Liver (tissue), 9 donors: ENCODE measurements around the gene BDKRB2. TPM values are rescaled to one million over a fixed set of nuclear protein-coding genes. Genes with fewer than 3 reads are reported as not detected.

Experiments
- DNase-seq: peaks from one replicate; pipeline ENCODE4 v3.0.0-alpha.2; 2017; ENCODE audit warnings: low spot score
- H3K27ac ChIP-seq, 2 donors: one replicate each; pipeline ENCODE4 v1.7.0; 2013; ENCODE audit warnings: inconsistent platforms in 2 of 2, low read length in 2 of 2, control low read depth in 1 of 2, low read depth in 1 of 2, mild to moderate bottlenecking in 1 of 2
- H3K27me3 ChIP-seq, 4 donors: one replicate each; pipeline versions ENCODE4 v1.6.1 to v1.7.0; 2013; ENCODE audit warnings: low read length in 3 of 4, inconsistent platforms in 1 of 4, mild to moderate bottlenecking in 1 of 4, moderate library complexity in 1 of 4; ENCODE audit not compliant: control insufficient read depth in 4 of 4, insufficient read depth in 4 of 4
- H3K36me3 ChIP-seq, 4 donors: one replicate each; pipeline versions ENCODE4 v1.6.1 to v1.7.0; 2013; ENCODE audit warnings: low read length in 3 of 4, mild to moderate bottlenecking in 3 of 4, low read depth in 1 of 4, moderate library complexity in 1 of 4; ENCODE audit not compliant: control insufficient read depth in 4 of 4, insufficient read depth in 3 of 4
- H3K4me1 ChIP-seq, 4 donors: one replicate each; pipeline versions ENCODE4 v1.6.1 to v1.7.0; 2013; ENCODE audit warnings: low read length in 3 of 4, mild to moderate bottlenecking in 3 of 4, moderate library complexity in 1 of 4; ENCODE audit not compliant: control insufficient read depth in 4 of 4, insufficient read depth in 4 of 4
- H3K4me3 ChIP-seq, 3 donors: one replicate each; pipeline versions ENCODE4 v1.6.1 to v1.7.0; 2013; ENCODE audit warnings: low read length in 3 of 3, control low read depth in 1 of 3, low read depth in 1 of 3, mild to moderate bottlenecking in 1 of 3
- H3K9ac ChIP-seq, 2 donors: one replicate each; pipeline ENCODE4 v1.7.0; 2013; ENCODE audit warnings: low read length in 2 of 2, mild to moderate bottlenecking in 2 of 2, moderate library complexity in 2 of 2, control low read depth in 1 of 2, low read depth in 1 of 2
- H3K9me3 ChIP-seq, 4 donors: one replicate each; pipeline versions ENCODE4 v1.6.1 to v1.7.0; 2013; ENCODE audit warnings: low read length in 3 of 4; ENCODE audit not compliant: control insufficient read depth in 4 of 4
- CTCF ChIP-seq: fragments of 150-350 bp; IDR thresholded peaks from 2 replicates; pipeline ENCODE4 v1.5.1; 2017; ENCODE audit warnings: improper control_type of control experiment, low read depth, low read length; ENCODE audit not compliant: missing input control
- EGR1 ChIP-seq, 2 donors: IDR thresholded peaks; 2 replicates each; pipeline ENCODE4 v1.6.1; 2016 to 2018; ENCODE audit warnings: antibody characterized with exemption in 2 of 2, low read depth in 2 of 2
- FOXA1 ChIP-seq: IDR thresholded peaks from 2 replicates; pipeline ENCODE4 v1.6.1; 2016; ENCODE audit warnings: antibody characterized with exemption
- FOXA2 ChIP-seq: IDR thresholded peaks from 2 replicates; pipeline ENCODE4 v1.6.1; 2016; ENCODE audit warnings: antibody characterized with exemption
- GABPA ChIP-seq, 2 donors: IDR thresholded peaks in 1 of 2; conservative IDR thresholded peaks in 1 of 2; 2 replicates each; pipeline ENCODE4 v1.6.1; 2016; ENCODE audit warnings: antibody characterized with exemption in 2 of 2, mild to moderate bottlenecking in 1 of 2, moderate library complexity in 1 of 2
- HNF4A ChIP-seq, 2 donors: conservative IDR thresholded peaks; 2 replicates each; pipeline ENCODE4 v1.6.1; 2016; ENCODE audit warnings: antibody characterized with exemption in 2 of 2, mild to moderate bottlenecking in 2 of 2
- HNF4G ChIP-seq: IDR thresholded peaks from 2 replicates; pipeline ENCODE4 v1.6.1; 2016; ENCODE audit warnings: antibody characterized with exemption
- JUND ChIP-seq, 2 donors: IDR thresholded peaks; 2 replicates each; pipeline ENCODE4 v1.6.1; 2016; ENCODE audit warnings: antibody characterized with exemption in 2 of 2
- NR2F2 ChIP-seq: IDR thresholded peaks from 2 replicates; pipeline ENCODE4 v1.6.1; 2016; ENCODE audit warnings: antibody characterized with exemption
- RAD21 ChIP-seq, 2 donors: IDR thresholded peaks; 2 replicates each; pipeline ENCODE4 v1.6.1; 2016; ENCODE audit warnings: antibody characterized with exemption in 2 of 2, mild to moderate bottlenecking in 2 of 2
- RXRA ChIP-seq, 2 donors: IDR thresholded peaks; 2 replicates each; pipeline ENCODE4 v1.6.1; 2017 to 2018; ENCODE audit warnings: antibody characterized with exemption in 2 of 2, mild to moderate bottlenecking in 1 of 2
- TAF1 ChIP-seq: conservative IDR thresholded peaks from 2 replicates; pipeline ENCODE4 v1.6.1; 2016; ENCODE audit warnings: antibody characterized with exemption, mild to moderate bottlenecking
- YY1 ChIP-seq: IDR thresholded peaks from 2 replicates; pipeline ENCODE4 v1.6.1; 2016; ENCODE audit warnings: antibody characterized with exemption, mild to moderate bottlenecking
- ZBTB33 ChIP-seq: IDR thresholded peaks from 2 replicates; pipeline ENCODE4 v1.6.1; 2016; ENCODE audit warnings: antibody characterized with exemption
- WGBS: extraction: QIAGEN DNeasy Blood & Tissue Kit; methylation state at CpG from one replicate; pipeline ENCODE4 v1.1.7; 2013; 5-methylcytosine and 5-hydroxymethylcytosine counted together
- polyA plus RNA-seq, 2 donors: library from polyadenylated mRNA; stranded (reverse) in 1 of 2; unstranded in 1 of 2; fragments of 200-250 nt in 1 of 2; fragments of >200 nt in 1 of 2; fragmentation: Nextera tagmentation in 1 of 2; extraction: Ambion mirVana in 1 of 2; gene quantifications; one replicate each; pipeline versions ENCODE4 v1.2.1 to v1.2.3, GENCODE V29; 2013 to 2015
- total RNA-seq, 2 donors: library from RNA; depleted of rRNA; stranded (reverse); fragments of >200 nt; gene quantifications; one replicate each; pipeline ENCODE4 v1.2.3, GENCODE V29; 2014
- TF ChIP-seq, protein P1 (sequence below): IDR thresholded peaks from 2 replicates; pipeline ENCODE4 v1.6.1; 2016; ENCODE audit warnings: antibody characterized with exemption
- TF ChIP-seq, protein P2 (sequence below): IDR thresholded peaks from 2 replicates; pipeline ENCODE4 v1.6.1; 2016; ENCODE audit warnings: antibody characterized with exemption
- TF ChIP-seq, protein P3 (sequence below): IDR thresholded peaks from 2 replicates; pipeline ENCODE4 v1.6.1; 2016; ENCODE audit warnings: antibody characterized with exemption, mild to moderate bottlenecking
- donor health status: healthy.
- donor health status: healthy.
- donor health status: healthy.
- donor health status: healthy.
- donor health status: healthy.

Gene BDKRB2
- total and polyA plus RNA-seq, 4 donors = 0.10 to 0.25 (median 0.17) TPM

DNA sequence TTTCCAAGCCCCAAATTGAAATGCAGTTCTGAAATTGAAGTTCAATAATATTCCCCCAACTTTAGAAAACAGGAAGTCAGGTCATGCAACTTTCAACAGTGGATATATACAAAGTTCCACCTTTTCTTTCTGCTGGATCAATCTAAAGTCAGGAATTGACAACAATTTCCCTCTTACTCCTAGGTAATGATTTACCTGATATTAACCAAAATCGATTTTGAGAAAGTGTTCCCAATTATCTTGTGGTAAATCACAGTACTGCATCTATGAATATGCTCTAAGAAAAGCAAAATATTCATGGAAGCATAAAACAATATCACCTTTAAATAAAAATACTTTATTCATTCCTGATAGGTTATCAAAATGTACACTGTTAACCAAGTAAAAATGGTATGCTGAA is 79.8 kb downstream of the BDKRB2 start (continued):
- TF ChIP-seq RXRA (IDR thresholded peaks at IDR 0.05) = peak; percentile 40 to 51
- no peak for TF ChIP-seq HNF4G
- TF ChIP-seq YY1 = peak; percentile 58
- no peak for TF ChIP-seq NR2F2

- no peak overlapping the region for H3K4me3 ChIP-seq
- peaks cover 5 to 45% (median 37%) of the 10 kb centered on the region in 4 donors for H3K4me1 ChIP-seq
- peak overlapping the region; percentile 79 to 87 for H3K27ac ChIP-seq
- H3K9me3 ChIP-seq = no peaks in the 10 kb centered on the region
- WGBS = 60% methylated on average over 17 of the region's 17 CpGs
- H3K27me3 ChIP-seq = no peaks in the 10 kb centered on the region
- H3K9ac ChIP-seq = peak overlapping the region; percentile 20 to 74
- H3K36me3 ChIP-seq = peaks cover 2 to 22% (median 17%) of the 10 kb centered on the region in 4 donors
- no peak for DNase-seq
- TF ChIP-seq, protein P1, sequence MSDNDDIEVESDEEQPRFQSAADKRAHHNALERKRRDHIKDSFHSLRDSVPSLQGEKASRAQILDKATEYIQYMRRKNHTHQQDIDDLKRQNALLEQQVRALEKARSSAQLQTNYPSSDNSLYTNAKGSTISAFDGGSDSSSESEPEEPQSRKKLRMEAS = no peak
- peak; percentile 17 for TF ChIP-seq TAF1
- no peak for TF ChIP-seq ZBTB33
- TF ChIP-seq HNF4A (conservative IDR thresholded peaks at IDR 0.05) = no peak
- TF ChIP-seq YY1 = peak; percentile 58
- TF ChIP-seq, protein P2, sequence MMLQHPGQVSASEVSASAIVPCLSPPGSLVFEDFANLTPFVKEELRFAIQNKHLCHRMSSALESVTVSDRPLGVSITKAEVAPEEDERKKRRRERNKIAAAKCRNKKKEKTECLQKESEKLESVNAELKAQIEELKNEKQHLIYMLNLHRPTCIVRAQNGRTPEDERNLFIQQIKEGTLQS = no peak
- TF ChIP-seq RXRA (IDR thresholded peaks at IDR 0.05) = no peak
Observed at GRCh38 chr14:96285667-96286066, 81.0 kb downstream of the BDKRB2 start.

GRCh38 chr14:96286251-96286650 is 81.6 kb downstream of the BDKRB2 start:
- peaks cover 2 to 26% (median 19%) of the 10 kb centered on the region in 4 donors for H3K36me3 ChIP-seq
- H3K9me3 ChIP-seq = no peaks in the 10 kb centered on the region
- 70% methylated on average over 1 of the region's 1 CpG for WGBS
- no peaks in the 10 kb centered on the region for H3K27me3 ChIP-seq
- no peak for DNase-seq
- no peak for TF ChIP-seq TAF1
- TF ChIP-seq NR2F2 = no peak
- TF ChIP-seq EGR1 (IDR thresholded peaks at IDR 0.05; ENCODE audit: low read depth in 2 of 2) = no peak
- TF ChIP-seq YY1 = no peak
- no peak for TF ChIP-seq HNF4G
- no peak for TF ChIP-seq ZBTB33
- TF ChIP-seq HNF4A (conservative IDR thresholded peaks at IDR 0.05) = no peak
- TF ChIP-seq, protein P3, sequence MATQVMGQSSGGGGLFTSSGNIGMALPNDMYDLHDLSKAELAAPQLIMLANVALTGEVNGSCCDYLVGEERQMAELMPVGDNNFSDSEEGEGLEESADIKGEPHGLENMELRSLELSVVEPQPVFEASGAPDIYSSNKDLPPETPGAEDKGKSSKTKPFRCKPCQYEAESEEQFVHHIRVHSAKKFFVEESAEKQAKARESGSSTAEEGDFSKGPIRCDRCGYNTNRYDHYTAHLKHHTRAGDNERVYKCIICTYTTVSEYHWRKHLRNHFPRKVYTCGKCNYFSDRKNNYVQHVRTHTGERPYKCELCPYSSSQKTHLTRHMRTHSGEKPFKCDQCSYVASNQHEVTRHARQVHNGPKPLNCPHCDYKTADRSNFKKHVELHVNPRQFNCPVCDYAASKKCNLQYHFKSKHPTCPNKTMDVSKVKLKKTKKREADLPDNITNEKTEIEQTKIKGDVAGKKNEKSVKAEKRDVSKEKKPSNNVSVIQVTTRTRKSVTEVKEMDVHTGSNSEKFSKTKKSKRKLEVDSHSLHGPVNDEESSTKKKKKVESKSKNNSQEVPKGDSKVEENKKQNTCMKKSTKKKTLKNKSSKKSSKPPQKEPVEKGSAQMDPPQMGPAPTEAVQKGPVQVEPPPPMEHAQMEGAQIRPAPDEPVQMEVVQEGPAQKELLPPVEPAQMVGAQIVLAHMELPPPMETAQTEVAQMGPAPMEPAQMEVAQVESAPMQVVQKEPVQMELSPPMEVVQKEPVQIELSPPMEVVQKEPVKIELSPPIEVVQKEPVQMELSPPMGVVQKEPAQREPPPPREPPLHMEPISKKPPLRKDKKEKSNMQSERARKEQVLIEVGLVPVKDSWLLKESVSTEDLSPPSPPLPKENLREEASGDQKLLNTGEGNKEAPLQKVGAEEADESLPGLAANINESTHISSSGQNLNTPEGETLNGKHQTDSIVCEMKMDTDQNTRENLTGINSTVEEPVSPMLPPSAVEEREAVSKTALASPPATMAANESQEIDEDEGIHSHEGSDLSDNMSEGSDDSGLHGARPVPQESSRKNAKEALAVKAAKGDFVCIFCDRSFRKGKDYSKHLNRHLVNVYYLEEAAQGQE = no peak
- TF ChIP-seq, protein P2 = no peak
- no peak for TF ChIP-seq RAD21 (IDR thresholded peaks at IDR 0.05)
- TF ChIP-seq FOXA2 = no peak
- TF ChIP-seq RXRA (IDR thresholded peaks at IDR 0.05) = no peak
- no peak for TF ChIP-seq FOXA1
- TF ChIP-seq, protein P1 = no peak
- no peak for TF ChIP-seq CTCF
- no peak for TF ChIP-seq JUND (IDR thresholded peaks at IDR 0.05)
- no peak for TF ChIP-seq GABPA (IDR thresholded peaks at IDR 0.05 in 1 of 2, conservative IDR thresholded peaks at IDR 0.05 in 1 of 2)
- H3K27ac ChIP-seq = peak overlapping the region; percentile 79 to 87
- H3K9ac ChIP-seq = peak overlapping the region; percentile 31 to 74
- H3K4me3 ChIP-seq = no peak overlapping the region
- peaks cover 5 to 40% (median 33%) of the 10 kb centered on the region in 4 donors for H3K4me1 ChIP-seq
